HG02938 (cell line): Measurements from ENCODE around the gene ESRRA.
A peak's percentile ranks its signal among the peaks of the same experiment; 100 is the strongest.

Source experiments
- ATAC-seq: cut with Tn5 transposase; IDR thresholded peaks from one replicate; pipeline ENCODE4 v1.9.1; 2021; ENCODE audit warnings: mild to moderate bottlenecking, moderate library complexity; ENCODE audit not compliant: unreplicated experiment

The ESRRA gene

DNA sequence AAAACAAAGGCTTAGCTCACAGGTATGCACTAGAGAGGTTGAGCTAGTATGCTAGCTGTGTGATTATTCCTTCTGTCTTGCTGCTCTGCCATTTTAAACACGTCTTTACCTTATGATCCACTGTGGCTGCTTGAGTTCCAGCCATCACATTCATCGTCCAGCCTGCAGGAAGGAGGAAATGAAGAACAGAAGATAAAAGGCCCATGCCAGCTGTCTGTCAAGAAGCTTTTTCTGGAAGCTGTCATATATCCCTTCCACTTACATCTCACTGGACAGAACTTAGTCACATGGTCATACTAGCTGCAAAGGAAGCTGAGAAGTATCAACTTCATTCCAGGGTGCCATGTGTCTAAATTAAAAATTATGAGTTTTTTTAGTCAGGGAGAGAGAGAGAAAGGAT is 22.1 kb downstream of the ESRRA start:
- ATAC-seq: no peak

DNA sequence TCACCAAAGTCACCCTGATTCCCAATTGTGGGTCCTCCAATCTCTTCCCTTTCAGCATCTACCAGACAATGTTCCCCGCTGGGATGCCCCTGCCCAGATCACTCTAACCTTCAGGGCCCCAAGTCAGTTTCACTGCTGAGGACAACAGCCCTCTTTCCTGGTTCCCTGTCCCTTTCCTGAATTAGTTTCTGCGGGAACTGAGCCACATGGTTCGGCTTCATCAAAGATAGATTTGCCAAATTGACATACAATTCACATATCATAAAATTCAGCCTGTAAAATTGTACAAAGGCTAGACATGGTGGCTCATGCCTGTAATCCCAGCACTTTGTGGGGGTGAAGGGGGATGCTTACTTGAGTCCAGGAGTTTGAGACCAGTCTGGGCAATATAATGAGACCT is 22.7 kb downstream of the ESRRA start:
- no peak for ATAC-seq

DNA sequence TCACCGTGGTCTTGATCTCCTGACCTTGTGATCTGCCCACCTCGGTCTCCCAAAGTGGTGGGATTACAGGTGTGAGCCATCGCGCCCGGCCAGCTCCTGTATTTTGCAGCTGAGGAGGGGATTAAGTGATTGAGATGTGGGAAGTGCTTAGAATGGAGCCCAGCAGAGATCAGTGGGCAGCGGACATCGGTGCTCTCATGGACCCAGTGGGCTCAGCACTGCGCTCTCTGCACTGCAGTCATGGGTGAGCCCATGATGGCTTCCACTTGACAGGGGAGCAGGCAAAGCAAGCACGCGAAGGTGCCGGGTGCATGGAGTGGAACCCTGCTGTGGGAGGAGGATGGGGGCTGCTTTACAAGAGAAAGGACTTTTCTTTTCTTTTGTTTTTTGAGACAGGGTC is 25.6 kb downstream of the ESRRA start:
- ATAC-seq: no peak

DNA sequence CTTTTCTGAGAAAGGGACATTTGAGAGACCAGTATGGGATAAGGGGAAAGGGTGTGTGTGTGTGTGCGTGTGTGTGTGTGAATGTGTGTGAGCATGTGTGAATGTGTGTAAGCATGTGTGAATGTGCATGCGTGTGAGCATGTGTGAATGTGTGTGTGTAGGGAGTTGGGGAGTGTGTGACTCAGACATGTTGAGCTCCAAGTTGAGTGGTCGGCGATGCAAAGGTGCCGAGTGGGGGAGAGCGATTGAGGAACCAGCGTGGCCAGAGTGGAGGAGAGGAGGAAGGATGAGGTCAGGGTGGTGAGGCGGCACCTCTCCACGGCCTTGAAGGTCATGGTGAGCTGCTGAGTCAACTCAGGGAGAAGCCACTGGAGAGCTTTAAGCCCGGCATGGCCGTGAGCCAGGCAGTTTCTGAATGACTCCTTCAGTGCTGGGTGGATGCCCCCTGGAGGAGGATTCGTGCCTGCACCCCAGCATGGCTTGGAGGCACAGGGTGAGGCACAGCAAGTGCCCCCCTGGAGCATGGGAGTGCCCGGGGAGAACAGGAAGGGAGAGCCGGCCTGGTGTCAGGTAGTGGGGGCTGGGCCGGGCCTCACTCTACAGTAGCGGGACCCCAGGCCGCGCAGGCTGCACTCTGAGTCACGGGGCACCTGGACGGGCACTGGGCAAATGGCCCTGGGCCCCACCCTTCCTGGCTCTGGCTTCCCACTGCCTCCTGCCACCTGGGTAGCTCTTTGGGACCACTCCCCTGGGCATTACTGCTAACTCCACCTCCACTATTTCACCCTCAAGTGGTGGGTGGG is 26.4 kb downstream of the ESRRA start:
- ATAC-seq: no peak

DNA sequence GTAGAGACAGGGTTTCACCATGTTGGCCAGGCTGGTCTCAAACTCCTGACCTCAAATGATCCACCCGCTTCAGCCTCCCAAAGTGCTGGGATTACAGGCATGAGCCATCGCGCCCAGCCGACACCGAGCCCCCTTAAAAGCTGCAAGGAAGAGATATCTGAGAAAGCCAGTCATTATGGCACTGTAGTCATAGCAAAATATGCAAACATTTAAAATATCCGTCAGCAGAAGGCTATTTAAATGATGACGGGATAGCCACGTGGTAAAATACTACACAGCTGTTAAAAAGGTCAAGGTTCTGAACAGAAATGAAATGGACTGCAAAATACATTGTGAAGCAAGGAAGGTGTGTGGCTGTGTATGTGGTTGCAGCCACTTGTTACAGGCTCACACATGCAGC is 28.2 kb downstream of the ESRRA start:
- no peak for ATAC-seq

DNA sequence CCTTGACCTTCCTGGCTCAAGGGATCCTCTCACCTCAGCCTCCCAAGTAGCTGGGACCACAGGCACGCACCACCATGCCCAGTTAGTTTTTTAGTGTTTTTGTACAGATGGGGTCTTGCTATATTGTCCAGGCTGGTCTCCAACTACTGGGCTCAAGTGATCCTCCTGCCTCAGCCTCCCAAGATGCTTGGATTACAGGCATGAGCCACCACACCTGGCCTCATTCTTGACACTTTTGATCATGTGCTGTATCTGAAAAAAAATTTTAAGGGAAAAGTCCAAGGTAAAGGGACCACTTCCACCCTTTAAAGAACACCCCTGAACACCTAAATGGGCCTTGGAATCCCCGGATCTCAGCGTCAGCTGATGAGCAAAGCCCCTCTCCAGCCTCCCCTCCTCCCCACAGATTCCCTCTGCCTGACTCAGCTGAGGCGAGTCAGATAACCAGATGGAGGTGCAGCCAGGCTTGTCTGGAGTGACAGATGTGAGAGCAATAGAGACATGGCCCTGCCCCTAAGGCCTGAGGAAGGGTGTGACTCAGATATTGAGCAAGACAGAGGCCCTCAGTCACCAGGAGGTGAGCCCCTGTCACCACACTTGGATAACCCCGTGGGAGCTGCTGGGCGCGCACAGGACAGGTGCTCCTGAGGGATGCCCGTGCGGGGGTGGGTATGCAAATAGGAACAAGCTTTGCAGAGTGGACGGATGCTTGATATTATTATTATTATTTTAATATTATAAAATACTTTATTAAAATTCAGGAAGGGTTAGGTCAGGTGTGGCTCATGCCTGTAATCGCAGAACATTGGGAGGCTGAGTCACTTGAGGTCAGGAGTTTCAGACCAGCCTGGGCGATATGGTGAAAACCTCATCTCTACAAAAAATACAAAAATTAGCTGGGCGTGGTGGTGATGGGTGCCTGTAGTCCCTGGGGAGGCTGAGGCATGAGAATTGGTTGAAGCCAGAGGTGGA is 29.7 kb downstream of the ESRRA start:
- peak; percentile 77 for ATAC-seq

DNA sequence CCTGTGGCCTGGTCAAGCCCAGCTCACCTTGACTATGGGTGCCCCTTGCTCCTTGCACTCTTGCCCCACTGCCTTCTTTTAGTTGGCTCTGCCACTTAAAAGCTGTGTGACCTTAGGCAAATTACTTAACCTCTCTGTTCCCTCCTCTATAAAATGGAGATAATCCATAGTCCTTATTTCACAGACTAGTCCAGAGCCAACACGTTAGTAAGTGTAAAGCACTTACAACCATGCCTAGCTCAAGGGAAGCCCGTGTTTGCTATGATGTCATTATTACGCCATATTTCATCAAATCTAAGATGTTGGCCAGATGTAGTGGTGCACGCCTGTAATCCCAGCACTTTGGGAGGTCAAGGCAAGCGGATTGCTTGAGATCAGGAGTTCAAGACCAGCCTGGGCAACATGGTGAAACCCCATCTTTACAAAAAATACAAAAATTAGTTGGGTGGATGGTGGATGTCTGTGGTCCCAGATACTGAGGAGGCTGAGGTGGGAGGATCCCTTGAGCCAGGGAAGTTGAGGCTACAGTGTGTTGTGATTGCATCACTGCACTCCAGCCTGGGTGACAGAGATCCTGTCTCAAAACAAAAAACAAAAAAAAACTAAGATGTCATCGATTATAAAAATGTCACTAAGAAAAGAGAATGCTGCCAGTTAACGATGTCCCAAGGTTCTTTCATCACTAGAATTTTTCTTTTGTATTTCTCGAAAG is 32.4 kb downstream of the ESRRA start:
- no peak for ATAC-seq

DNA sequence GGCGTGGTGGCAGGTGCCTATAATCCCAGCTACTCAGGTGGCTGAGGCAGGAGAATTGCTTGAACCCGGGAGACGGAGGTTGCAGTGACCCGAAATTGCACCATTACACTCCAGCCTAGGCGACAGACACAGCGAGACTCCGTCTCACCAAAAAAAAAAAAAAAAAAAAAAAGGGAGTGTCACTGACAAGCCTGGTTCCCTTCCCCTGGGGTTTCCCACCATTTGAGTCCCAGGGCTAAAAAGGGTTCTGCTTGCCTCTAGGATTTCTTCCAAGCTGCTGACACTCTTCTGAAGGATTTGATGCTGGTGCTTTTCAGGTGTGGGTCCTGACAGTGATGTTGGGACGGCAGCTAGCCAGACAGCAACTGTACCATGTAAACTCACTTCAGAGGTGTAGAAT is 33.4 kb downstream of the ESRRA start:
- no peak for ATAC-seq

DNA sequence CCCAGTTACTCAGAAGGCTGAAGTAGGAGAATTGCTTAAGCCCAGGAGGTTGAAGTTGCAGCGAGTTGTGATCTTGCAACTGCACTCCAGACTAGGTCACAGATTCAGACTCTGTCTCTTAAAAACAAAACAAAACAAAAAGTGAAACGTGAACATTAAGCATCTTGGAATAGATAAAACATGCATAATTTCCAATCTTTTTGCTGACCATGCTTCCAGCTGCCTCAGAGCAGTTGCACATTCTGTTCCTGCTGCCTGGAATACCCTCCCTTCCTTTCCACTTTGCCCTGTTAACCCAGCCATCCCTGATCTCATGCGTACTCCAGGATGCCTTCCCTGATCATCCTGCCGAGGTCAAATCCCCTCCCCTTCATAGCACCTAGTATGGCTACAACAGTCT is 34.0 kb downstream of the ESRRA start:
- no peak for ATAC-seq

DNA sequence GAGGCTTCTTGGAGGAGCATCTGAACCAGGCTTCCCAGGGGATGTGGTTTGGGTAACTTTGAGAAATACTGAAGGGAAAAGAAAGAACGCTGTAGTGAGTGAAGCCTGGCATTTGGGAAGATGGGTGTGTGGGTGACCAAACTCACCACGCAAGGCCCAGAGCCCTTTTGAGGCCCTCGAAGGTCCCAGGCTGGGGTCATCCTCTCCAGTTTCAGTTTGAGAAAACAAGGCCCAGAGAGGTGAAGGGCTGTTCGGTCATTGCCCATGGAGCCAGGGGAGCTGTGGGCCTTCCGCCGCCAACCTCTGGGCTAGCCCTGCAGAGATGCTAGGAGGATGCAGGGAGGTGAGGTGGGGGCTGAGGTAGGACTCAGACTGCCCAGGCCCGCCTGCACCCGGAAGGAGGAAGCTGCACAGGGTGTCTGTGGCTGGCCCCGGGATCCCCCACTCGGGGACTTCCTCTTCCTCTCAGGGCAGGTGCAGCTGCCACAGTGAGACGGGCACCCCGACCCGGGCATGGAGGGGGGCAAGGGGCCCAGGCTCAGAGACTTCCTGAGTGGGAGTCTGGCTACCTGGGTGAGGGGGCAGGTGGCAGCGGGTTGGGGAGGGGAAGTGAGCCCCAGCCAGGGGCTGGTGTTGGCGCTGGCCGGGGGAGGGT is 34.6 kb downstream of the ESRRA start, which contains the start of gene CCDC88B:
Gene CCDC88B, plus strand, starts transcription at position 451 of the 655 bp plus-strand sequence. Its CDS starts 63 bp downstream, at position 514.
- peak; percentile 35 for ATAC-seq

DNA sequence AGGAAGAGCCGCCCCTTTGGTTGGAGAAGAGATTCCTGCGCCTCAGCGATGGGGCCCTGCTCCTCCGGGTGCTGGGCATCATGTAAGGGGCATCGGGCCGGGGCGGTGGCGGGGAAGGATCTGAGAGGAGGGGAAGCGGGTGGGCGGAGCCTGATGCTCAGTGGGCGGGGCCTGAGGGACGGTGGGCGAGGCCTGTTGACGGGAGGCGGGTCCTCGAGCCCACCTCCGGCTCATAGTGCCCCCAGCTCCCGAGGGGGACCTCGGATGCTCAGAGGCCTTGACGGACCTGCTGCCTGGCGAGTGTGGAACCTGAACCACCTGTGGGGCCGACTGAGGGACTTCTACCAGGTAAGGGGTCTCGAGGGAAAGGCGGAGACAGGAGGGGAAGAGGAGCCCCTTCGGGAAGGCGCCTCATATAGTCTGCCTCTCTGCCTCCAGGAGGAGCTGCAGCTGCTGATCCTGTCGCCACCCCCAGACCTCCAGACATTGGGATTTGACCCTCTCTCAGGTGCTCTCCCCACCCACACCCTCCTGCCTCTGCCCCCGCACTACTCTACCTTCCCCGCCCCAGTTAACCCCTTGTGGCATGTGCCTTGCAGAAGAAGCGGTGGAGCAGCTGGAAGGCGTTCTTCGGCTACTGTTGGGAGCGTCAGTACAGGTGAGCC is 35.5 kb downstream of the ESRRA start:
- ATAC-seq: no peak

DNA sequence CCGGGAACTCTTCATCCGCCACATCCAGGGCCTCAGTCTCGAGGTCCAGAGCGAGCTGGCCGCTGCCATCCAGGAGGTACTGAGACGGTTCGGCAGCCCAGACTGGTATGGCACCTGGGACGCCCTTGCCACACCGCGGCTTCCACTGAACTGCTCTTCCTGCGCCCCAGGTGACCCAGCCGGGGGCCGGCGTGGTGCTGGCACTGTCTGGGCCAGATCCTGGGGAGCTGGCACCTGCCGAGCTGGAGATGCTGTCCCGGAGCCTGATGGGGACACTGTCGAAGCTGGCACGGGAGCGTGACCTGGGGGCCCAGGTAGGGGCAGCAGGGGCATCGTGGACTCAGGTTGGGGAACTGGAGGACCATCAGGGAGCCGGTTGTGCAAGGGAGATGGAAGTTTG is 36.1 kb downstream of the ESRRA start:
- ATAC-seq: no peak

DNA sequence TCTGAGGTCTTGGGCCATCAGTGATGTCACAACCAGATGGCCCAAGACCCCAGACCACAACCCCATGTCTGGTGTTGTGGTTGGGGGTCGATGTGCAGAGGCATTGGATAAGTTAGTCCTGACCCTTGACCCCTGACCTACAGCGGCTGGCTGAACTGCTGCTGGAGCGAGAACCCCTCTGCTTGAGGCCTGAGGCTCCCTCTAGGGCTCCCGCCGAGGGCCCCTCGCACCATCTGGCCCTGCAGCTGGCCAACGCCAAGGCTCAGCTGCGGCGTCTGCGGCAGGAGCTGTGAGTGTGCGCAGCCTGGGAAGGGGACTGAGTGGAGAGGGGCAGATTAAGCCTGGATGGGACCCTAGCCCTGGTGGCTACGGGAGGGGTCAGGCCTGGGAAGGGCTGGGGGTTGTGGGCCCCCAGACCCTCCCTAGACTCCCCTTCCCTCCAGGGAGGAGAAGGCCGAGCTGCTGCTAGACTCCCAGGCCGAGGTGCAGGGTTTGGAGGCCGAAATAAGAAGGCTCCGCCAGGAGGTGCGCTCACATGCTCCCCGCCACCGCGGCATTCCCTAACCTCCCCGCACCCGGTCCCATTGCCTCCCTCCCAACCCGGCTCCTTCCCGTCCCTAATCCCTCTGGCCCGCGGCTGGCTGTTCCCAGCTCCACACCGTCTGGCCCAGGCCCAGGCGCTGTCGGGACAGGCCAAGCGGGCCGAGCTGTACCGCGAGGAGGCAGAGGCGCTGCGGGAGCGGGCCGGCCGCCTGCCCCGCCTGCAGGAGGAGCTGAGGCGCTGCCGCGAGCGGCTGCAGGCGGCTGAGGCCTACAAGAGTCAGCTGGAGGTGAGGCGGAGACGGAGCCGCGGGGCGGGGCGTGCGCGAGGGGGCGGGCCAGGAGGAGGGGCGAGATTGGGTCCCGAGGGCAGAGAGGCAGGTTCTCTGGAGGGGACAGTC is 36.8 kb downstream of the ESRRA start:
- ATAC-seq: peak; percentile 37

DNA sequence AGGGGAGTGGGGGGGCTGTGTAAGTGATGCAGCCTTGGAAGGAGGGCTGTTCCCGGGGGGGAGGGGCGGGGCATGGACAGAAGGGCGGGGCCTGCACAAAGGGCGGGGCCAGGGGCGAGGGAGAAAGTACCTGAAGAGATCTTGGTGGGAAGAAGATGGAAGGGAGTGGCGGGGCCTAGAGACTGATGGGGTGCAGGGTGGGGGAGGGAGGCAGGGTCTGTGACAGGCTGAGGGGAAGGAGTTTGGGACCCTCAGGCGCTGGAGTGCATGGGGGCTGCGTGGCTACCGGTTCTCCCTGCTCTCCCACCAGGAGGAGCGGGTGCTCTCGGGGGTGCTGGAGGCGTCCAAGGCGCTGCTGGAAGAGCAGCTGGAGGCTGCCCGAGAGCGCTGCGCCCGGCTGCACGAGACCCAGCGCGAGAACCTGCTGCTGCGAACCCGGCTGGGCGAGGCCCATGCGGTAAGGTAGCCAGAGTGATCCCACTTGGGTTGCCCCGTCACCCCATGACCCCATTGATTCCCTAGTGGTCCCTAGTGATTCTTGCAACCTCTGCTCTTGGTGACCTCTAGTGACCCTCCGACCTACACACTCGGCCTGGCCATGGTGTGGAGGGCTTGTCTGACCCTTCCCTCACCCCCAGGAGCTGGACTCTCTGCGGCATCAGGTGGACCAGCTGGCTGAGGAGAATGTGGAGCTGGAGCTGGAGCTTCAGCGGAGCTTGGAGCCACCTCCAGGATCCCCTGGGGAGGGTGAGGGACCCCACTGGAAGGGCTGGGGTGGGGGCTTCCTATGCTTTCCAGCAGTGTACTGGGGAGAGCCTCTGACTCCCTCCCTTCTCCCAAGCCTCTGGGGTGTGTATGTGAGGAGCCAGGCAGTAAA is 37.8 kb downstream of the ESRRA start:
- no peak for ATAC-seq

DNA sequence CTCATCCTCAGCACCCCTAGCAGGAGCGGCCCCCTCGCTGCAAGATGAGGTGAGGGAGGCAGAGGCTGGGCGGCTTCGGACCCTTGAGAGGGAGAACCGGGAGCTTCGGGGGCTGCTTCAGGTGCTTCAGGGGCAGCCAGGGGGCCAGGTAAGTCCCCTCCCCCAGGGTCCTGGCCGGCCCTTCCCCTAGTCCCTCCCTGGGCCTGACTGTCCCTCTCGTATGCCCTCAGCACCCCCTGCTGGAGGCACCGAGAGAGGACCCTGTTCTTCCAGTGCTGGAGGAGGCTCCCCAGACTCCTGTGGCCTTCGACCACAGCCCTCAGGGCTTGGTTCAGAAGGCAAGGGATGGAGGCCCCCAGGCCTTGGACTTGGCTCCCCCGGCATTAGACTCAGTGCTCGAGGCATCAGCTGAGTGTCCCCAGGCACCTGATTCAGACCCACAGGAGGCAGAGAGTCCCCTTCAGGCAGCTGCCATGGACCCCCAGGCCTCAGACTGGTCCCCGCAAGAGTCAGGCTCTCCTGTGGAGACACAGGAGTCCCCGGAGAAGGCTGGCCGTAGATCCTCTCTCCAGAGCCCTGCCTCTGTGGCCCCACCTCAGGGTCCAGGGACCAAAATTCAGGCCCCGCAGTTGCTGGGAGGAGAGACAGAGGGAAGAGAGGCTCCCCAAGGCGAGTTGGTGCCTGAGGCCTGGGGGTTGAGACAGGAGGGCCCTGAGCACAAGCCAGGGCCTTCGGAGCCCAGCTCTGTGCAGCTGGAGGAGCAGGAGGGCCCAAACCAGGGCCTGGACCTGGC is 38.6 kb downstream of the ESRRA start:
- ATAC-seq: no peak

DNA sequence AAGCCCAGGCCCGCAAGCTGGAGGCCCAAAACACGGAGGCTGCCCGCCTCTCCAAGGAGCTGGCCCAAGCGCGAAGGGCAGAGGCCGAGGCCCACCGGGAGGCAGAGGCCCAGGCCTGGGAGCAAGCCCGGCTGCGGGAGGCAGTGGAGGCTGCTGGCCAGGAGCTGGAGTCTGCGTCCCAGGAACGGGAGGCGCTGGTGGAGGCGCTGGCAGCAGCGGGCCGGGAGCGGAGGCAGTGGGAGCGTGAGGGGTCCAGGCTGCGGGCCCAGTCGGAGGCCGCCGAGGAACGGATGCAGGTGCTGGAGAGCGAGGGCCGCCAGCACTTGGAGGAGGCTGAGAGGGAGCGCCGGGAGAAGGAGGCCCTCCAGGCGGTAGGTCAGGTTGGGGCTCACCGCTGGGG is 39.5 kb downstream of the ESRRA start:
- no peak for ATAC-seq

DNA sequence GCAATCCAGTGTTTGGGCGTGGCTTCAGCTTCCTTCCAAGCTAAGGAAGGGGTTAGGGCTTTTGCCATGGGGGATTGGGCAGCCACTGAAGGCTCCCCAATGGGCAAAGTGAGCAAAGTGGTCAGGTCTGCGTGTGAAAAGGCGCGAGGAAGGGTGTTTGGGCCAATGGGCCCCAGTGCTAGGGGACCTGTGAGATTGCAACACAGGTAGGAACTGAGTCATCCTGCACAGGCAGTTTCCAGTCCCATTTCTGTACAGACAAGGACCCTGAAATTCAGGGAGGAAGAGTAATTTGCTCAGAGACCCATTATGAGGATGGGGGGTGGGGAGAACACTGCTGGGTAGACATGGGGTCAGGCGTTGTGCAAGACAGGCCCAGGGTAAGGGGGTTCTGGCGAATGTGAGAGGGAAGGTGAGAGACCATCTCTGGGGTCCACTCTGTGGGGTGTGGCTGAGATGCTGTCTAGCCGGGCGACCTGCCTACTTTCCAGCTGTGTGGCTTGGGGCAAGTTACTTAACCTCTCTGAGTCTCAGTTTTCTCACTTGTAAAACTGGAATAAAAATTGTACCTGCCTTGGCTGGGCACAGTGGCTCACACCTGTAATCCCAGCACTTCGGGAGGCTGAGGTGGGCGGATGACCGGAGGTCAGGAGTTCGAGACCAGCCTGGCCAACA is 42.0 kb downstream of the ESRRA start:
- ATAC-seq: no peak
